H1 (cell line): ENCODE measurements around the gene PDIA6. TPM values are rescaled to one million over a fixed set of nuclear protein-coding genes. Genes with fewer than 3 reads are reported as not detected.

Experiments used
- E2F6 ChIP-seq: IDR thresholded peaks from 2 replicates; pipeline ENCODE4 v1.6.1; 2012; ENCODE audit warnings: inconsistent platforms
- SRF ChIP-seq: IDR thresholded peaks from 2 replicates; pipeline ENCODE4 v1.6.1; 2011; ENCODE audit warnings: mild to moderate bottlenecking, low read depth, low read length, moderate library complexity
- polyA plus RNA-seq, 7 experiments: library from polyadenylated mRNA; depleted of rRNA in 3 of 7; stranded (reverse) in 5 of 7; unstranded in 2 of 7; fragments of >200 nt in 5 of 7; fragments of 200-250 nt in 2 of 7; gene quantifications; 1 replicate in 5 of 7; 2 replicates in 1 of 7; 4 replicates in 1 of 7; pipeline versions ENCODE4 v1.2.1 to v1.2.3, GENCODE V29; 2011 to 2013; ENCODE audit warnings: missing spikeins in 2 of 7, mixed read lengths in 2 of 7
- total RNA-seq: library from RNA; stranded (reverse); fragmentation: NEBNext Ultra II Directional; extraction: Animal tissue kit (Norgen Biotek cat#: 25700); gene quantifications from 2 replicates; pipeline ENCODE4 v1.2.1, GENCODE V29; 2021
- TF ChIP-seq, protein P1 (sequence below), 3 experiments: IDR thresholded peaks; 1 replicate in 2 of 3; 2 replicates in 1 of 3; pipeline versions ENCODE4 v1.5.1 to v1.6.1; 2011; ENCODE audit warnings: low read length in 3 of 3, mild to moderate bottlenecking in 3 of 3, inconsistent platforms in 2 of 3, low read depth in 1 of 3, moderate library complexity in 1 of 3; ENCODE audit not compliant: insufficient read depth in 1 of 3; ENCODE audit errors: control extremely low read depth in 1 of 3
- TF ChIP-seq, protein P2 (sequence below): IDR thresholded peaks from 2 replicates; pipeline ENCODE4 v1.6.1; 2011; ENCODE audit warnings: low read depth, mild to moderate bottlenecking, low read length; ENCODE audit not compliant: insufficient read depth

The PDIA6 gene
- total and polyA plus RNA-seq, 2 of the 8 experiments (the other 6 are each of a cell fraction or from before 2014, with no cell fraction given) = 181 to 384 TPM

DNA sequence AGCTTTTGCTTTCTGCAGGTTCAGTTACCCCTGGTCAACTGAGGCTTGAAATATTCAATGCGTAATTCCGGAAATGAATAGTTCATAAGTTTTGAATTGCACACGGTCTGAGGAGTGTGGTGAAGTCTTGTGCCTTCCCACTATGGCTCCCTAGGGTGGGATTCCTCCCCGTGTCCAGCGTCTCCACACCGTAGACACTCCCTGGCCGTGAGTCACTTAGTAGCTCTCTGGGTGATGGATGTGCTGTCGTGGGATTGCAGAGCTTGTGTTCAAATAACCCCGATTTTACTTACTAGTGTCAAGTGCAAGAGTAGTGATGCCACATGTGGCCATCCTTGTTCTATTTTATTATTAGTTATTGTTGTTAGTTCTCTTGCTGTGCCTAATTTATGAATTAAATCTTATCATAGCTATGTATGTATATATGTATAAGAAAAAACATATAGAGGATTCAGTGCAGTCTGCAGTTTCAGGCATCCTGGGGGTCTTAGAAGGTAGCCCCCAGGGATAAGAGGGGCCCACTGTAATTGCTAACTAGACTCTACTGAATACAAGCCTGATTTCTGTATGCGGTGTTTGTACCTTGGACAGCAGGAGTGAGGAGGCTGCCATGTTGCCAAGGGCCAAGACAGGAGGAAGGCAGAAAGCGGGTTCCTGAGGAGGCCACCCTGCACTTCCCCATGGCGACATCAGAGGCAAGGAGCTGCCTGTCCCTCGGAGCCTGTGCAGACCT is 47.7 kb upstream of the PDIA6 start (continued):
- TF ChIP-seq, protein P1, sequence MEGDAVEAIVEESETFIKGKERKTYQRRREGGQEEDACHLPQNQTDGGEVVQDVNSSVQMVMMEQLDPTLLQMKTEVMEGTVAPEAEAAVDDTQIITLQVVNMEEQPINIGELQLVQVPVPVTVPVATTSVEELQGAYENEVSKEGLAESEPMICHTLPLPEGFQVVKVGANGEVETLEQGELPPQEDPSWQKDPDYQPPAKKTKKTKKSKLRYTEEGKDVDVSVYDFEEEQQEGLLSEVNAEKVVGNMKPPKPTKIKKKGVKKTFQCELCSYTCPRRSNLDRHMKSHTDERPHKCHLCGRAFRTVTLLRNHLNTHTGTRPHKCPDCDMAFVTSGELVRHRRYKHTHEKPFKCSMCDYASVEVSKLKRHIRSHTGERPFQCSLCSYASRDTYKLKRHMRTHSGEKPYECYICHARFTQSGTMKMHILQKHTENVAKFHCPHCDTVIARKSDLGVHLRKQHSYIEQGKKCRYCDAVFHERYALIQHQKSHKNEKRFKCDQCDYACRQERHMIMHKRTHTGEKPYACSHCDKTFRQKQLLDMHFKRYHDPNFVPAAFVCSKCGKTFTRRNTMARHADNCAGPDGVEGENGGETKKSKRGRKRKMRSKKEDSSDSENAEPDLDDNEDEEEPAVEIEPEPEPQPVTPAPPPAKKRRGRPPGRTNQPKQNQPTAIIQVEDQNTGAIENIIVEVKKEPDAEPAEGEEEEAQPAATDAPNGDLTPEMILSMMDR (IDR thresholded peaks at IDR 0.05; ENCODE audit: control extremely low read depth in 1 of 3, insufficient read depth in 1 of 3, low read depth in 1 of 3, low read length in 3 of 3) = no peak
- TF ChIP-seq, protein P2, sequence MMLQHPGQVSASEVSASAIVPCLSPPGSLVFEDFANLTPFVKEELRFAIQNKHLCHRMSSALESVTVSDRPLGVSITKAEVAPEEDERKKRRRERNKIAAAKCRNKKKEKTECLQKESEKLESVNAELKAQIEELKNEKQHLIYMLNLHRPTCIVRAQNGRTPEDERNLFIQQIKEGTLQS = no peak
- TF ChIP-seq SRF (no peak), E2F6 (no peak)
- TF ChIP-seq, all 59 proteins: peak for 0
